Osteocyte (in vitro differentiated cells): ENCODE data around the gene DCHS1. TPM values are rescaled to one million over a fixed set of nuclear protein-coding genes. Genes with fewer than 3 reads are reported as not detected.

ENCODE experiments used
- DNase-seq: peaks from one replicate; pipeline ENCODE4 v3.0.0; 2021; ENCODE audit warnings: mixed read lengths; ENCODE audit not compliant: unreplicated experiment; ENCODE audit errors: extremely low spot score
- H3K27ac Mint-ChIP-seq: one replicate; pipeline ENCODE4 v1.8.0; 2021; ENCODE audit warnings: mild to moderate bottlenecking, mixed read lengths; ENCODE audit not compliant: unreplicated experiment
- H3K27me3 Mint-ChIP-seq: one replicate; pipeline ENCODE4 v1.8.0; 2021; ENCODE audit warnings: mixed read lengths; ENCODE audit not compliant: unreplicated experiment
- H3K36me3 Mint-ChIP-seq: one replicate; pipeline ENCODE4 v1.8.0; 2021; ENCODE audit warnings: mixed read lengths; ENCODE audit not compliant: unreplicated experiment
- H3K4me1 Mint-ChIP-seq: one replicate; pipeline ENCODE4 v1.8.0; 2021; ENCODE audit warnings: mixed read lengths; ENCODE audit not compliant: unreplicated experiment
- H3K4me3 Mint-ChIP-seq: one replicate; pipeline ENCODE4 v1.8.0; 2021; ENCODE audit warnings: mild to moderate bottlenecking, moderate library complexity, mixed read lengths; ENCODE audit not compliant: unreplicated experiment
- H3K9me3 Mint-ChIP-seq: one replicate; pipeline ENCODE4 v1.8.0; 2021; ENCODE audit warnings: mixed read lengths; ENCODE audit not compliant: unreplicated experiment
- CTCF ChIP-seq: fragments of 200-600 bp; sonication (generic); IDR thresholded peaks from 2 replicates; pipeline ENCODE4 v1.5.0; 2021; ENCODE audit warnings: antibody characterized with exemption, mild to moderate bottlenecking, moderate library complexity
- total RNA-seq: library from RNA; stranded (reverse); gene quantifications from 2 replicates; pipeline ENCODE4 v1.2.1, GENCODE V29; 2021

The DCHS1 gene
- total RNA-seq, 1 donor from 2014 or later: 63.0 TPM

GRCh38 chr11:6611092-6611962 is 44.3 kb downstream of the DCHS1 start:
- TF ChIP-seq CTCF: no peak
- DNase-seq: no peak
- H3K4me3 Mint-ChIP-seq: peak overlapping the region; percentile 82
- peaks cover 36% of the 10 kb centered on the region for H3K36me3 Mint-ChIP-seq
- H3K27me3 Mint-ChIP-seq: no peaks in the 10 kb centered on the region
- H3K4me1 Mint-ChIP-seq: peaks cover 23% of the 10 kb centered on the region
- H3K27ac Mint-ChIP-seq: peak overlapping the region; percentile 87
- no peaks in the 10 kb centered on the region for H3K9me3 Mint-ChIP-seq

GRCh38 chr11:6610591-6610990 is 45.0 kb downstream of the DCHS1 start:
- Mint-ChIP-seq H3K4me1 (peaks cover 23% of the 10 kb centered on the region), H3K4me3 (peak overlapping the region; percentile 82), H3K27me3 (no peaks in the 10 kb centered on the region), H3K9me3 (no peaks in the 10 kb centered on the region), H3K27ac (peak overlapping the region; percentile 87), H3K36me3 (peaks cover 29% of the 10 kb centered on the region)
- DNase-seq: no peak
- TF ChIP-seq CTCF: no peak

GRCh38 chr11:6609502-6610015 is 46.0 kb downstream of the DCHS1 start:
- no peaks in the 10 kb centered on the region for H3K27me3 Mint-ChIP-seq
- H3K27ac Mint-ChIP-seq: peak overlapping the region; percentile 87
- no peaks in the 10 kb centered on the region for H3K9me3 Mint-ChIP-seq
- H3K36me3 Mint-ChIP-seq: peaks cover 22% of the 10 kb centered on the region
- H3K4me3 Mint-ChIP-seq: peak overlapping the region; percentile 7
- no peak for DNase-seq
- TF ChIP-seq CTCF: no peak
- peaks cover 23% of the 10 kb centered on the region for H3K4me1 Mint-ChIP-seq

GRCh38 chr11:6608726-6609501 is 46.7 kb downstream of the DCHS1 start:
- no peaks in the 10 kb centered on the region for H3K9me3 Mint-ChIP-seq
- no peak for TF ChIP-seq CTCF
- no peak overlapping the region for H3K4me3 Mint-ChIP-seq
- peaks cover 23% of the 10 kb centered on the region for H3K4me1 Mint-ChIP-seq
- H3K27ac Mint-ChIP-seq: peak overlapping the region; percentile 56
- DNase-seq: peak; percentile 53
- no peaks in the 10 kb centered on the region for H3K27me3 Mint-ChIP-seq
- H3K36me3 Mint-ChIP-seq: peaks cover 22% of the 10 kb centered on the region

- peak; percentile 72 for DNase-seq
Observed at GRCh38 chr11:6608011-6608410, 47.6 kb downstream of the DCHS1 start.

More at GRCh38 chr11:6608011-6608410, 47.6 kb downstream of the DCHS1 start:
- H3K27me3 Mint-ChIP-seq: no peaks in the 10 kb centered on the region
- peaks cover 22% of the 10 kb centered on the region for H3K36me3 Mint-ChIP-seq
- no peak overlapping the region for H3K4me3 Mint-ChIP-seq
- H3K27ac Mint-ChIP-seq: no peak overlapping the region
- H3K9me3 Mint-ChIP-seq: no peaks in the 10 kb centered on the region
- H3K4me1 Mint-ChIP-seq: peaks cover 23% of the 10 kb centered on the region
- TF ChIP-seq CTCF: no peak
